CD14-positive monocyte (primary cell): ENCODE data around the gene TDRD3. TPM values are rescaled to one million over a fixed set of nuclear protein-coding genes. Genes with fewer than 3 reads are reported as not detected.

ENCODE experiments used
- DNase-seq, 3 donors: peaks; one replicate each; pipeline ENCODE4 v3.0.0-alpha.2; 2011 to 2022
- H2AFZ ChIP-seq: 2 replicates; pipeline ENCODE4 v1.6.0; 2012; ENCODE audit warnings: mild to moderate bottlenecking, low read depth, low read length, inconsistent platforms; ENCODE audit not compliant: insufficient read depth, poor library complexity, severe bottlenecking
- H3K27ac ChIP-seq, 2 donors: 1 replicate in 1 of 2; 2 replicates in 1 of 2; pipeline ENCODE4 v1.5.1; 2012 to 2013; ENCODE audit warnings: low read length in 2 of 2, control low read depth in 1 of 2, inconsistent platforms in 1 of 2, low read depth in 1 of 2, mild to moderate bottlenecking in 1 of 2
- H3K27me3 ChIP-seq, 2 donors: one replicate each; pipeline versions ENCODE4 v1.6.0 to v1.6.1; 2011 to 2013; ENCODE audit warnings: low read length in 2 of 2; ENCODE audit not compliant: control insufficient read depth in 2 of 2, insufficient read depth in 2 of 2
- H3K36me3 ChIP-seq, 2 donors: replicated peaks in 1 of 2; 1 replicate in 1 of 2; 2 replicates in 1 of 2; pipeline versions ENCODE4 v1.5.1 to v1.6.1; 2012 to 2013; ENCODE audit warnings: low read length in 2 of 2, control low read depth in 1 of 2, inconsistent platforms in 1 of 2, mild to moderate bottlenecking in 1 of 2; ENCODE audit not compliant: insufficient read depth in 2 of 2, control insufficient read depth in 1 of 2
- H3K4me1 ChIP-seq, 2 donors: 1 replicate in 1 of 2; 2 replicates in 1 of 2; pipeline versions ENCODE4 v1.5.1 to v1.6.1; 2012 to 2013; ENCODE audit warnings: low read length in 2 of 2, control low read depth in 1 of 2, inconsistent platforms in 1 of 2, mild to moderate bottlenecking in 1 of 2, moderate library complexity in 1 of 2; ENCODE audit not compliant: insufficient read depth in 2 of 2, control insufficient read depth in 1 of 2
- H3K4me2 ChIP-seq: replicated peaks from 2 replicates; pipeline ENCODE3; 2012; ENCODE audit warnings: low read length, moderate library complexity, mild to moderate bottlenecking; ENCODE audit not compliant: poor library complexity, severe bottlenecking; ENCODE audit errors: extremely low read depth
- H3K4me3 ChIP-seq, 3 experiments: fragments of 200-600 bp in 1 of 3; sonication (generic) in 1 of 3; replicated peaks in 1 of 3; 1 replicate in 2 of 3; 2 replicates in 1 of 3; pipeline ENCODE4 v1.5.1; 2011 to 2013; ENCODE audit warnings: low read length in 3 of 3, mild to moderate bottlenecking in 3 of 3, control low read depth in 2 of 3, low read depth in 2 of 3, inconsistent platforms in 1 of 3, moderate library complexity in 1 of 3
- H3K79me2 ChIP-seq: 2 replicates; pipeline ENCODE4 v1.6.0; 2012; ENCODE audit warnings: mild to moderate bottlenecking, control low read depth, inconsistent platforms, low read length, moderate library complexity; ENCODE audit not compliant: insufficient read depth
- H3K9ac ChIP-seq: 2 replicates; pipeline ENCODE4 v1.6.0; 2017; ENCODE audit warnings: low read length, mild to moderate bottlenecking; ENCODE audit not compliant: insufficient read depth, poor library complexity, severe bottlenecking
- H3K9me3 ChIP-seq, 2 donors: replicated peaks in 1 of 2; 1 replicate in 1 of 2; 2 replicates in 1 of 2; pipeline versions ENCODE4 v1.5.1 to v1.6.1; 2012 to 2013; ENCODE audit warnings: low read length in 2 of 2, control low read depth in 1 of 2; ENCODE audit not compliant: control insufficient read depth in 1 of 2, insufficient read depth in 1 of 2
- H4K20me1 ChIP-seq: 2 replicates; pipeline ENCODE4 v1.6.0; 2012; ENCODE audit warnings: mild to moderate bottlenecking, low read length, control low read depth, moderate library complexity; ENCODE audit not compliant: insufficient read depth
- H3K27ac Mint-ChIP-seq, 7 donors: one replicate each; pipeline ENCODE4 v1.8.0; 2020; ENCODE audit warnings: mild to moderate bottlenecking in 7 of 7, mixed read lengths in 7 of 7, moderate library complexity in 6 of 7, inconsistent platforms in 2 of 7
- H3K27me3 Mint-ChIP-seq, 3 donors: one replicate each; pipeline ENCODE4 v1.8.0; 2021 to 2022; ENCODE audit warnings: low read depth in 3 of 3, mild to moderate bottlenecking in 3 of 3, mixed read lengths in 3 of 3, moderate library complexity in 3 of 3, inconsistent platforms in 1 of 3
- H3K36me3 Mint-ChIP-seq, 2 donors: one replicate each; pipeline ENCODE4 v1.8.0; 2020; ENCODE audit warnings: mixed read lengths in 2 of 2, inconsistent platforms in 1 of 2, mild to moderate bottlenecking in 1 of 2
- H3K4me1 Mint-ChIP-seq: one replicate; pipeline ENCODE4 v1.8.0; 2020; ENCODE audit warnings: mild to moderate bottlenecking, mixed read lengths
- H3K4me3 Mint-ChIP-seq, 2 donors: one replicate each; pipeline ENCODE4 v1.8.0; 2020; ENCODE audit warnings: mild to moderate bottlenecking in 2 of 2, mixed read lengths in 2 of 2, moderate library complexity in 1 of 2
- H3K9me3 Mint-ChIP-seq, 7 donors: one replicate each; pipeline ENCODE4 v1.8.0; 2020 to 2022; ENCODE audit warnings: mixed read lengths in 7 of 7, mild to moderate bottlenecking in 6 of 7, moderate library complexity in 6 of 7, inconsistent platforms in 2 of 7
- WGBS: methylation state at CpG from one replicate; pipeline ENCODE4 v1.1.5; 2013; ENCODE audit warnings: missing lambda C conversion rate; ENCODE audit not compliant: insufficient coverage; 5-methylcytosine and 5-hydroxymethylcytosine counted together
- intact Hi-C, 2 donors: fragments of 100-400 bp; cut with micrococcal nuclease; formaldehyde crosslinking; loops; one replicate each; pipeline versions ENCODE4 v1.15.0 to v1.15.1; 2023
- polyA plus RNA-seq, 3 donors: library from polyadenylated mRNA; depleted of rRNA in 1 of 3; unstranded in 2 of 3; stranded (reverse) in 1 of 3; fragments of 300-500 nt in 2 of 3; fragments of >200 nt in 1 of 3; fragmentation: Illumina TruSeq in 2 of 3; gene quantifications; 1 replicate in 2 of 3; 2 replicates in 1 of 3; pipeline ENCODE4 v1.2.3, GENCODE V29; 2012 to 2021
- TF ChIP-seq, protein P1 (sequence below): fragments of 200-600 bp; IDR thresholded peaks from one replicate; pipeline ENCODE4 v1.8.0; 2022; ENCODE audit warnings: antibody characterized with exemption, mild to moderate bottlenecking

The TDRD3 gene
- polyA plus RNA-seq, 3 donors: 2.7 to 4.8 (median 4.7) TPM

DNA sequence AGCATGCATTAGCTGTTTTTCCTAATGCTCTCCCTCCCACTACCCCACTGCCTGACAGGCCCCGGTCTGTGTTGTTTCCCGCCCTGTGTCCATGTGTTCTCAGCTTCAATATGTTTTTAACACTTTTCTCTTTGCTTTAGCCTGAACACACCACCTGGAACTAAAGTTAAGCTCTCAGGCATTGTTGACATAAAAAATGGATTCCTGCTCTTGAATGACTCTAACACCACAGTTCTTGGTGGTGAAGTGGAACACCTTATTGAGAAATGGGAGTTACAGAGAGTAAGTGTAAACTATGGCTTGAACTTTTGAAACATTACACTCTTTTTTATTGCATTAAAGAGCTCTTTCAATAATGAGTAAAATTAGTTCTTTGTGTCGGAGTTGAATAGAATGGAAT is 70.1 kb downstream of the TDRD3 start:
- Mint-ChIP-seq H3K4me3 (no peak overlapping the region), H3K4me1 (peaks cover 2% of the 10 kb centered on the region), H3K27me3 (no peaks in the 10 kb centered on the region), H3K27ac (no peak overlapping the region), H3K9me3 (peaks cover 0 to 2% (median 0%) of the 10 kb centered on the region in 7 donors), H3K36me3 (peaks cover 20 to 35% of the 10 kb centered on the region in 2 donors)
- Histone ChIP-seq H3K36me3 (peaks cover 0 to 22% of the 10 kb centered on the region in 2 donors), H3K27me3 (no peaks in the 10 kb centered on the region), H3K4me3 (no peak overlapping the region), H3K79me2 (no peaks in the 10 kb centered on the region), H3K4me2 (no peak overlapping the region), H3K27ac (no peak overlapping the region), H3K4me1 (no peaks in the 10 kb centered on the region), H4K20me1 (no peaks in the 10 kb centered on the region), H3K9ac (no peak overlapping the region), H3K9me3 (no peaks in the 10 kb centered on the region), H2AFZ (no peak overlapping the region)
- TF ChIP-seq, protein P1, sequence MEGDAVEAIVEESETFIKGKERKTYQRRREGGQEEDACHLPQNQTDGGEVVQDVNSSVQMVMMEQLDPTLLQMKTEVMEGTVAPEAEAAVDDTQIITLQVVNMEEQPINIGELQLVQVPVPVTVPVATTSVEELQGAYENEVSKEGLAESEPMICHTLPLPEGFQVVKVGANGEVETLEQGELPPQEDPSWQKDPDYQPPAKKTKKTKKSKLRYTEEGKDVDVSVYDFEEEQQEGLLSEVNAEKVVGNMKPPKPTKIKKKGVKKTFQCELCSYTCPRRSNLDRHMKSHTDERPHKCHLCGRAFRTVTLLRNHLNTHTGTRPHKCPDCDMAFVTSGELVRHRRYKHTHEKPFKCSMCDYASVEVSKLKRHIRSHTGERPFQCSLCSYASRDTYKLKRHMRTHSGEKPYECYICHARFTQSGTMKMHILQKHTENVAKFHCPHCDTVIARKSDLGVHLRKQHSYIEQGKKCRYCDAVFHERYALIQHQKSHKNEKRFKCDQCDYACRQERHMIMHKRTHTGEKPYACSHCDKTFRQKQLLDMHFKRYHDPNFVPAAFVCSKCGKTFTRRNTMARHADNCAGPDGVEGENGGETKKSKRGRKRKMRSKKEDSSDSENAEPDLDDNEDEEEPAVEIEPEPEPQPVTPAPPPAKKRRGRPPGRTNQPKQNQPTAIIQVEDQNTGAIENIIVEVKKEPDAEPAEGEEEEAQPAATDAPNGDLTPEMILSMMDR: no peak
- WGBS: no CpG with 5 or more reads among the region's 3 CpGs
- intact Hi-C loops: no loop called here
- no peak for DNase-seq

DNA sequence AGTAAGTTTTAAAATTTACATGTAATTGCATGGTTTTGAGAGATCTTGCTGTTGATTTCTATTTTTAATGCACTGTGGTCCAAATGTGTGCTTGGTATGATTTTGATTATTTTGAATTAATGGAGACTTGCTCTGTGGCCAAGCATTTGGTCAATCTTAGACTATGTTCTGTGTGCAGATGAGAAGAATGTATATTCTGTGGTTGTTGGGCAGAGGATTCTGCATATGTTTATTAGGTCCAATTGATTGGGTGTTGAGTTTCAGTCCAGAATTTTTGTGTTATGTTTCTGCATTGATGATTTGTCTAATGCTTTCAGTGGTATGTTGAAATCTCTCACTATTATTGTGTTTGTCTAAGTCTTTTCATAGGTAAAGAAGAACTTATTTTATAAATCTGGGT is 82.3 kb downstream of the TDRD3 start:
- H2AFZ ChIP-seq: no peak overlapping the region
- no peaks in the 10 kb centered on the region for H3K79me2 ChIP-seq
- no peaks in the 10 kb centered on the region for H3K27me3 Mint-ChIP-seq
- H3K4me1 ChIP-seq: no peaks in the 10 kb centered on the region
- no peak for DNase-seq
- H4K20me1 ChIP-seq: no peaks in the 10 kb centered on the region
- TF ChIP-seq, protein P1: no peak
- H3K36me3 ChIP-seq: peaks cover under 1 to 10% of the 10 kb centered on the region in 2 donors
- H3K27ac ChIP-seq: no peak overlapping the region
- H3K27me3 ChIP-seq: no peaks in the 10 kb centered on the region
- H3K9ac ChIP-seq: no peak overlapping the region
- H3K4me3 ChIP-seq: no peak overlapping the region
- H3K4me3 Mint-ChIP-seq: no peak overlapping the region
- H3K9me3 ChIP-seq: peaks cover 3 to 10% of the 10 kb centered on the region in 2 donors
- H3K4me1 Mint-ChIP-seq: no peaks in the 10 kb centered on the region
- no peak overlapping the region for H3K4me2 ChIP-seq
- intact Hi-C loops: no loop called here
- peaks cover 4 to 34% (median 13%) of the 10 kb centered on the region in 7 donors for H3K9me3 Mint-ChIP-seq
- H3K36me3 Mint-ChIP-seq: peaks cover 34 to 52% of the 10 kb centered on the region in 2 donors
- no peak overlapping the region for H3K27ac Mint-ChIP-seq
